ENCODE data around the gene ECE1. TPM values are rescaled to one million over a fixed set of nuclear protein-coding genes. Genes with fewer than 3 reads are reported as not detected.

ECE1 gene
- total and polyA plus RNA-seq, 2 of the 4 experiments (the other 2 are of a cell fraction): 61.8 to 124 TPM

GRCh38 chr1:21182181-21182731, 108.0 kb downstream of the ECE1 start:
- no peak overlapping the region for H4K91ac ChIP-seq (ENCODE audit: insufficient read depth, low read depth, low read length)
- H3K4me3 ChIP-seq (ENCODE audit: insufficient read depth, low read depth, low read length): no peak overlapping the region
- H3K27me3 ChIP-seq (ENCODE audit: control insufficient read depth, insufficient read depth, low read length): no peaks in the 10 kb centered on the region
- H3K9me1 ChIP-seq (ENCODE audit: insufficient read depth, low read length): peaks cover 4% of the 10 kb centered on the region
- H3K4me1 ChIP-seq (ENCODE audit: control insufficient read depth, insufficient read depth, low read length): peaks cover under 1% of the 10 kb centered on the region; the same call in 1 of the 2 replicates
- H3K36me3 ChIP-seq (ENCODE audit: control insufficient read depth, insufficient read depth, low read length): no peaks in the 10 kb centered on the region
- no peaks in the 10 kb centered on the region for H4K20me1 ChIP-seq (ENCODE audit: insufficient read depth, low read length)
- no peak overlapping the region for H3K18ac ChIP-seq (ENCODE audit: low read depth, low read length)
- TF ChIP-seq MAFK (IDR thresholded peaks at IDR 0.05; ENCODE audit: low read depth, low read length): no peak
- TF ChIP-seq FOS (IDR thresholded peaks at IDR 0.05; ENCODE audit: low read depth, low read length): no peak
- TF ChIP-seq NFE2L2 (IDR thresholded peaks at IDR 0.05; ENCODE audit: low read depth, low read length): no peak
- TF ChIP-seq ELK1 (IDR thresholded peaks at IDR 0.05; ENCODE audit: borderline replicate concordance, low read depth, low read length): no peak
- TF ChIP-seq RCOR1 (IDR thresholded peaks at IDR 0.05; ENCODE audit: insufficient replicate concordance, low read length): no peak
- no peak for TF ChIP-seq BHLHE40 (IDR thresholded peaks at IDR 0.05; ENCODE audit: low read depth, low read length)
- TF ChIP-seq MXI1 (IDR thresholded peaks at IDR 0.05; ENCODE audit: borderline replicate concordance, low read depth, low read length): no peak
- TF ChIP-seq RFX5 (IDR thresholded peaks at IDR 0.05; ENCODE audit: low read depth, low read length): no peak
- no peak for TF ChIP-seq CHD1 (IDR thresholded peaks at IDR 0.05; ENCODE audit: low read depth, low read length)
- no peak for TF ChIP-seq MAZ (IDR thresholded peaks at IDR 0.05; ENCODE audit: borderline replicate concordance, low read depth, low read length)
- DNase-seq (peak; percentile 34), ATAC-seq (ENCODE audit: low read depth) (peak; percentile 49)
- no peak overlapping the region for H3K9ac ChIP-seq (ENCODE audit: low read depth, low read length)
- ChIA-PET CTCF (interaction anchor here (1.3 kb wide), 1 partner anchor 13 kb away, joined by 5 read pairs; no protein-coding TSS in a partner anchor), POLR2A (ENCODE audit: unreplicated experiment) (no interaction called here)
- H3K4ac ChIP-seq (ENCODE audit: low read depth, low read length): no peak overlapping the region
- no peak overlapping the region for H3K23ac ChIP-seq (ENCODE audit: low read depth, low read length)
- no peaks in the 10 kb centered on the region for H3K9me3 ChIP-seq (ENCODE audit: control insufficient read depth, insufficient read depth, low read length)
- intact Hi-C loops (cut with micrococcal nuclease): no loop called here
- dilution Hi-C loops (cut with HindIII; ENCODE audit: low sequenced_read_pairs, unreplicated experiment): no loop called here
- no peak overlapping the region for H3K56ac ChIP-seq (ENCODE audit: extremely low read depth, insufficient read depth, low read length)
- H4K8ac ChIP-seq (ENCODE audit: low read depth in 2 of 2, low read length in 2 of 2): no peak overlapping the region
- H2BK120ac ChIP-seq (ENCODE audit: low read depth, low read length): no peak overlapping the region
- H3K14ac ChIP-seq (replicated peaks; ENCODE audit: low read depth, low read length): no peak overlapping the region
- no peak overlapping the region for H2AK5ac ChIP-seq (ENCODE audit: low read depth, low read length)
- no peak overlapping the region for H4K5ac ChIP-seq (ENCODE audit: low read depth, low read length)
- BruUV-seq (replicated peaks): no TSS peak
- H3K79me1 ChIP-seq (ENCODE audit: low read depth in 1 of 2, low read length in 2 of 2): peaks cover 2 to 5% of the 10 kb centered on the region in 2 experiments; a peak in 1 of 4 replicates
- H2BK20ac ChIP-seq (ENCODE audit: low read depth, low read length): no peak overlapping the region
- H2BK15ac ChIP-seq (ENCODE audit: low read depth, low read length): no peak overlapping the region
- WGBS, 2 experiments (ENCODE audit: extremely low coverage in 2 of 2, insufficient read length in 1 of 2): 86% methylated on average over 1 of the region's 7 CpGs; no CpG with 5 or more reads in 1 of the 2 experiments
- H2AK9ac ChIP-seq (replicated peaks; ENCODE audit: low read depth, low read length, poor library complexity): no peak overlapping the region
- in situ Hi-C loops (cut with MboI; ENCODE audit: low sequenced_read_pairs): no loop called here
- H2AFZ ChIP-seq (replicated peaks; ENCODE audit: low read length, poor library complexity): no peak overlapping the region
- H3K4me2 ChIP-seq (ENCODE audit: low read depth, low read length): no peak overlapping the region
- no peak overlapping the region for H3K27ac ChIP-seq (ENCODE audit: insufficient read depth, low read length)
- no peak overlapping the region for H2BK5ac ChIP-seq (ENCODE audit: low read depth, low read length, poor library complexity, severe bottlenecking)

Data from IMR-90 (cell line).